ENCODE data around the gene GTSE1. TPM values are rescaled to one million over a fixed set of nuclear protein-coding genes. Genes with fewer than 3 reads are reported as not detected.

Gene GTSE1
- total and polyA plus RNA-seq, 10 donors, result 1.3 to 5.2 (median 3.0) TPM

- no peaks in the 10 kb centered on the region for H3K27me3 ChIP-seq (replicated peaks in 1 of 7)
- 93 to 98% (median 97%) methylated on average over 12 of the region's 12 CpGs for WGBS, 5 donors
- no peak overlapping the region for H3K4me3 ChIP-seq
- intact Hi-C loops (cut with DNase I; ENCODE audit: low total_unique reads), result loop anchor here (5.0 kb wide), 1 partner anchor 324 kb away; no protein-coding TSS in a partner anchor
- DNase-seq, result peak; percentile 55
- H3K4me1 ChIP-seq, result peaks cover 0 to 4% (median 0%) of the 10 kb centered on the region in 6 donors
- H3K9me3 ChIP-seq, result no peaks in the 10 kb centered on the region
- no peak overlapping the region for H3K27ac ChIP-seq
- TF ChIP-seq POLR2AphosphoS5 (IDR thresholded peaks at IDR 0.05), result no peak
- no peak for TF ChIP-seq CTCF (IDR thresholded peaks at IDR 0.05 in 8 of 11, conservative IDR thresholded peaks at IDR 0.05 in 3 of 11)
- no peak for TF ChIP-seq POLR2A (IDR thresholded peaks at IDR 0.05)
- H3K36me3 ChIP-seq, result peaks cover 0 to 81% (median 0%) of the 10 kb centered on the region in 6 donors
These were observed 19.3 kb downstream of the GTSE1 start for GRCh38 chr22:46315976-46316375.

- 92 to 98% (median 97%) methylated on average over 20 of the region's 20 CpGs for WGBS, 5 donors
These were observed 21.0 kb downstream of the GTSE1 start for GRCh38 chr22:46317646-46318045.

GRCh38 chr22:46318576-46318975 is 21.9 kb downstream of the GTSE1 start:
- WGBS, 5 donors, result 91 to 98% (median 94%) methylated on average over 13 to 15 of the region's 15 CpGs
- TF ChIP-seq POLR2A (IDR thresholded peaks at IDR 0.05), result no peak
- no peak for TF ChIP-seq CTCF (IDR thresholded peaks at IDR 0.05 in 8 of 11, conservative IDR thresholded peaks at IDR 0.05 in 3 of 11)
- no peak for TF ChIP-seq POLR2AphosphoS5 (IDR thresholded peaks at IDR 0.05)
- intact Hi-C loops (cut with DNase I; ENCODE audit: low total_unique reads), result loop anchor here (5.0 kb wide), 1 partner anchor 326 kb away; no protein-coding TSS in a partner anchor
- H3K9me3 ChIP-seq, result no peaks in the 10 kb centered on the region
- H3K4me3 ChIP-seq, result no peak overlapping the region
- H3K27ac ChIP-seq, result no peak overlapping the region
- H3K36me3 ChIP-seq, result peaks cover 0 to 89% (median 0%) of the 10 kb centered on the region in 6 donors
- peak; percentile 49 for DNase-seq
- H3K27me3 ChIP-seq (replicated peaks in 1 of 7), result no peaks in the 10 kb centered on the region
- peaks cover 0 to 4% (median 0%) of the 10 kb centered on the region in 6 donors for H3K4me1 ChIP-seq

More at GRCh38 chr22:46317646-46318045, 21.0 kb downstream of the GTSE1 start:
- DNase-seq, result peak; percentile 23
- Histone ChIP-seq H3K27ac (no peak overlapping the region), H3K9me3 (no peaks in the 10 kb centered on the region), H3K36me3 (peaks cover 0 to 83% (median 0%) of the 10 kb centered on the region in 6 donors), H3K4me3 (no peak overlapping the region), H3K4me1 (peaks cover 0 to 4% (median 0%) of the 10 kb centered on the region in 6 donors), H3K27me3 (replicated peaks in 1 of 7) (no peaks in the 10 kb centered on the region)
- intact Hi-C loops (cut with DNase I; ENCODE audit: low total_unique reads), result loop anchor here (5.0 kb wide), 1 partner anchor 325 kb away; no protein-coding TSS in a partner anchor
- TF ChIP-seq POLR2AphosphoS5 (IDR thresholded peaks at IDR 0.05) (no peak), CTCF (IDR thresholded peaks at IDR 0.05 in 8 of 11, conservative IDR thresholded peaks at IDR 0.05 in 3 of 11) (no peak), POLR2A (IDR thresholded peaks at IDR 0.05) (no peak)

- DNase-seq, result peak; percentile 54
- TF ChIP-seq POLR2AphosphoS5 (IDR thresholded peaks at IDR 0.05) (no peak), CTCF (IDR thresholded peaks at IDR 0.05 in 8 of 11, conservative IDR thresholded peaks at IDR 0.05 in 3 of 11) (no peak), POLR2A (IDR thresholded peaks at IDR 0.05) (no peak)
- H3K36me3 ChIP-seq, result peaks cover 0 to 93% (median 0%) of the 10 kb centered on the region in 6 donors
These were observed 22.6 kb downstream of the GTSE1 start for GRCh38 chr22:46319319-46319718.

More at GRCh38 chr22:46319319-46319718, 22.6 kb downstream of the GTSE1 start:
- WGBS, 5 donors, result 95 to 98% (median 97%) methylated on average over 10 of the region's 10 CpGs
- no peaks in the 10 kb centered on the region for H3K27me3 ChIP-seq (replicated peaks in 1 of 7)
- H3K4me3 ChIP-seq, result no peak overlapping the region
- peaks cover 0 to 2% (median 0%) of the 10 kb centered on the region in 6 donors for H3K4me1 ChIP-seq
- H3K9me3 ChIP-seq, result no peaks in the 10 kb centered on the region
- H3K27ac ChIP-seq, result no peak overlapping the region
- intact Hi-C loops (cut with DNase I; ENCODE audit: low total_unique reads), result loop anchor here (5.0 kb wide), 1 partner anchor 327 kb away; no protein-coding TSS in a partner anchor
